ENCODE results near the gene ADGRL3.

GRCh38 chr4:62115216-62115615, 915.1 kb downstream of the ADGRL3 start:
- no peak for TF ChIP-seq POLR2A (IDR thresholded peaks at IDR 0.05; ENCODE audit: low read length)
- no peak for TF ChIP-seq GATA1 (IDR thresholded peaks at IDR 0.05; ENCODE audit: low read depth, low read length)

Measured in erythroblast (primary cell).